T-helper 2 cell treated with Interferon-gamma antibody and Interleukin-4, amounts not matched to agents 5 μg/mL and 100 μg/mL, for 36 hours (primary cell): Measurements from ENCODE around the gene GPR101.
"Not testable (repeated sequence)": the region's sequence is repeated elsewhere in the genome, so short reads cannot be mapped to it uniquely, and the experiment has no call there.

Experiments
- DNase-seq: peaks from one replicate; pipeline ENCODE4 v3.0.0; 2021; ENCODE audit warnings: low spot score
- H3K27ac Mint-ChIP-seq: one replicate; pipeline ENCODE4 v1.8.0; 2021; ENCODE audit warnings: mild to moderate bottlenecking, mixed read lengths
- H3K27me3 Mint-ChIP-seq: one replicate; pipeline ENCODE4 v1.8.0; 2021; ENCODE audit warnings: low read depth, mixed read lengths
- H3K36me3 Mint-ChIP-seq: one replicate; pipeline ENCODE4 v1.8.0; 2021; ENCODE audit warnings: low read depth, mixed read lengths
- H3K4me1 Mint-ChIP-seq: one replicate; pipeline ENCODE4 v1.8.0; 2021; ENCODE audit warnings: low read depth, mixed read lengths
- H3K4me3 Mint-ChIP-seq: one replicate; pipeline ENCODE4 v1.8.0; 2022; ENCODE audit warnings: mild to moderate bottlenecking, moderate library complexity, mixed read lengths
- H3K9me3 Mint-ChIP-seq: one replicate; pipeline ENCODE4 v1.8.0; 2021; ENCODE audit warnings: mixed read lengths

The GPR101 gene

GRCh38 chrX:137040113-137040794 lies 6.5 kb upstream of the GPR101 start:
- H3K27me3 Mint-ChIP-seq, result peaks cover 33% of the 10 kb centered on the region
- H3K4me1 Mint-ChIP-seq, result peaks cover 3% of the 10 kb centered on the region
- no peak for DNase-seq
- H3K27ac Mint-ChIP-seq, result no peak overlapping the region
- no peaks in the 10 kb centered on the region for H3K9me3 Mint-ChIP-seq
- no peaks in the 10 kb centered on the region for H3K36me3 Mint-ChIP-seq
- H3K4me3 Mint-ChIP-seq, result no peak overlapping the region

- peak overlapping the region; percentile 32 for H3K4me3 Mint-ChIP-seq
- H3K27me3 Mint-ChIP-seq, result peaks cover 53% of the 10 kb centered on the region
- no peak for DNase-seq
- no peaks in the 10 kb centered on the region for H3K9me3 Mint-ChIP-seq
- no peaks in the 10 kb centered on the region for H3K36me3 Mint-ChIP-seq
- peaks cover 8% of the 10 kb centered on the region for H3K4me1 Mint-ChIP-seq
- no peak overlapping the region for H3K27ac Mint-ChIP-seq
Observed at GRCh38 chrX:137034508-137034872, 695 bp upstream of the GPR101 start.

- DNase-seq, result no peak
- H3K36me3 Mint-ChIP-seq, result no peaks in the 10 kb centered on the region
- no peak overlapping the region for H3K27ac Mint-ChIP-seq
- peaks cover 59% of the 10 kb centered on the region for H3K27me3 Mint-ChIP-seq
- no peaks in the 10 kb centered on the region for H3K9me3 Mint-ChIP-seq
- H3K4me1 Mint-ChIP-seq, result peaks cover 5% of the 10 kb centered on the region
- no peak overlapping the region for H3K4me3 Mint-ChIP-seq
Observed at GRCh38 chrX:137032841-137033773, 688 bp downstream of the GPR101 start.

DNA sequence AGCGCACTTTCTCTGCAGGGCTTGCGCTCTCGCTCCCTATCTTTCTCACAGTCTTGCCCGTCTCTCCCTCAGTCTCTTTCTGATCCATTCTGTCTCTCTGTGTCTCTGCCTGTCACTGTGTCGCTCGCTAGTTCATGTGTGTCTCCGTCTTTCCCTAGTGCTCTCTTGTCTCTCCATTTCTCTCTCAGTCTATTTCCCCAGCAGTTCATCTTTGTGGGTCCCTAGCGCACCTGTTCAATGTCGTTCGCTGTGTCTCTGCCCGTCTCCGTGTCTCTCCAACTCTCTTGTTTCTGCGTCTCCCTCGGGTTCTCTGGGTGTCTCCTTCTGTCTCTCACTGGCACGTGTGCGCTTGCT lies 1.5 kb downstream of the GPR101 start:
- H3K27me3 Mint-ChIP-seq, result peaks cover 64% of the 10 kb centered on the region
- H3K4me1 Mint-ChIP-seq, result peaks cover 5% of the 10 kb centered on the region
- no peaks in the 10 kb centered on the region for H3K9me3 Mint-ChIP-seq
- no peak for DNase-seq
- H3K4me3 Mint-ChIP-seq, result no peak overlapping the region
- H3K36me3 Mint-ChIP-seq, result no peaks in the 10 kb centered on the region
- no peak overlapping the region for H3K27ac Mint-ChIP-seq

DNA sequence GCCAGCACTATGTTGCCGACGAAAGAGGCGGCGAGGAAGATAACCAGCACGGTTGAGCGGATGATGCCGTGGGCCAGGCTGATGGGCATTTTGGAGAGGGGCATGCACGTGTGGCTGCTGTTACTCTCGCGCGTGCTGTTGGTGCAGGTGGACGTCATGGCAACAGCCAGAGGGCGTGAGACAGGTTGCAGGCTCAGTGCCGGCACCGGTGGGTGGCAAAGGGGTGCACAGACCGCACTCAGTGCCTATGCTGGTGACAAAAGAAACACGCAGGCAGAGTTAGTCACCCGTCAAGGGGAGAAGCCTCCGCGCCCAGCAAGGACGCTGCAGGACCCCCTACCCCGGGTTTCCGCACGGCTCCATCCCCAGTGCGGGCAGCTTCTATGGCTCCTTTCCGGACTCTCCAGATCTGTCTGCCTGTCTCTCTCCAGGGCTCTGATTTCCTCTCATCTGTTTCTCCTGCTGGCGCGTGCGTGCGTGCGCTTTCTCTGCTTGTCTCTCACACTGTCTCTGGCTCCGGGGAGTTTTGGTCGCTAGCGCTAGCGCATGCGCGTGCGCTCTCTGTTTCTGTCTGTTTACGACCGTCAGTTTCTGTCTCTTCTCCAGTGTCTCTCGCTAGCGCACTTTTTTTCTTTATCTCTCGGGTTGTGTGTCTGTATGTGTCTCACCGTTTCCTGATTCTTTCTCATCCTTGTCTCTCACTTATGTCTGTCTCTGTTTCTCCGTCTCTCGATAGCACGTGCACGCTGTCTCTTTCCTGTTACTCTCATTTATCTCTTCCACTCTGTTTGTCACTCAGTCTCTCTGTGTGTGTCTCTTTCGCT lies 2.1 kb downstream of the GPR101 start:
- H3K4me1 Mint-ChIP-seq, result peaks cover 5% of the 10 kb centered on the region
- H3K9me3 Mint-ChIP-seq, result no peaks in the 10 kb centered on the region
- DNase-seq, result peak; percentile 37
- no peak overlapping the region for H3K27ac Mint-ChIP-seq
- no peak overlapping the region for H3K4me3 Mint-ChIP-seq
- H3K27me3 Mint-ChIP-seq, result peaks cover 65% of the 10 kb centered on the region
- no peaks in the 10 kb centered on the region for H3K36me3 Mint-ChIP-seq

GRCh38 chrX:137031039-137031438 lies 2.8 kb downstream of the GPR101 start:
- peaks cover 5% of the 10 kb centered on the region for H3K4me1 Mint-ChIP-seq
- H3K27me3 Mint-ChIP-seq, result peaks cover 65% of the 10 kb centered on the region
- H3K4me3 Mint-ChIP-seq, result no peak overlapping the region
- H3K9me3 Mint-ChIP-seq, result no peaks in the 10 kb centered on the region
- H3K27ac Mint-ChIP-seq, result no peak overlapping the region
- no peak for DNase-seq
- H3K36me3 Mint-ChIP-seq, result no peaks in the 10 kb centered on the region

DNA sequence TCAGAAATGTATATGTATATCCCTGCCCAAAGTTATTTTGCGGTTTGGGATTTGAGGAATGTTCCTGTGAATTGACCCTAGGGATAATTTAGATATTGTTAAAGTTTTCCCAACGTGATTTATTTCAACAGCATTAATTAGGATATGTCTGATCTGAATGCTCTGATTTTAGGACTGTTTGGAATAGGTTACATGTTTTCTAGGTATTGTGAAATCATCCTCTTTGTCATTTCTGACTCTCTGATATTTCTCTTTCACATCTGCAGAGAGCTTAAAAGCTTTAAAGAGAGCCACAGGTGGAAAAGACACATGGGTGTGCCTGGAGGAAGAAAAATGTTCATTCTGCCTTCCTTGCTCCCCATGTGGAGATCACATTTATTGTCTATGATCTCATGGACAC lies 5.1 kb downstream of the GPR101 start:
- H3K27ac Mint-ChIP-seq, result no peak overlapping the region
- H3K27me3 Mint-ChIP-seq, result peaks cover 49% of the 10 kb centered on the region
- no peak for DNase-seq
- H3K9me3 Mint-ChIP-seq, result no peaks in the 10 kb centered on the region
- no peak overlapping the region for H3K4me3 Mint-ChIP-seq
- H3K36me3 Mint-ChIP-seq, result no peaks in the 10 kb centered on the region
- peaks cover 5% of the 10 kb centered on the region for H3K4me1 Mint-ChIP-seq

- H3K36me3 Mint-ChIP-seq, result no peaks in the 10 kb centered on the region
Observed at GRCh38 chrX:137025930-137026329, 7.9 kb downstream of the GPR101 start.

DNA sequence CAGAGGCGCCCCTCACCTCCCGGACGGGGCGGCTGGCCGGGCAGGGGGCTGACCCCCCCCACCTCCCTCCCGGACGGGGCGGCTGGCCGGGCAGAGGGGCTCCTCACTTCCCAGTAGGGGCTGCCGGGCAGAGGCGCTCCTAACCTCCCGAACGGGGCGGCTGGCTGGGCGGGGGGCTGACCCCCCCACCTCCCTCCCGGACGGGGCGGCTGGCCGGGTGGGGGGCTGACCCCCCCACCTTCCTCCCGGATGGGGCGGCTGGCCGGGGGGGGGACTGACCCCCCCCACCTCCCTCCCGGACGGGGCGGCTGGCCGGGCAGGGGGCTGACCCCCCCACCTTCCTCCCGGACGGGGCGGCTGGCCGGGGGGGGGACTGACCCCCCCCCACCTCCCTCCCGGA lies 33.6 kb downstream of the GPR101 start:
- H3K36me3 Mint-ChIP-seq, H3K4me3 Mint-ChIP-seq, H3K4me1 Mint-ChIP-seq, DNase-seq, H3K27me3 Mint-ChIP-seq, H3K27ac Mint-ChIP-seq, H3K9me3 Mint-ChIP-seq: not testable (repeated sequence)

More at GRCh38 chrX:137025930-137026329, 7.9 kb downstream of the GPR101 start:
- H3K27me3 Mint-ChIP-seq, result peaks cover 43% of the 10 kb centered on the region
- no peaks in the 10 kb centered on the region for H3K9me3 Mint-ChIP-seq
- no peak for DNase-seq
- no peaks in the 10 kb centered on the region for H3K4me1 Mint-ChIP-seq
- no peak overlapping the region for H3K4me3 Mint-ChIP-seq
- H3K27ac Mint-ChIP-seq, result no peak overlapping the region

- no peaks in the 10 kb centered on the region for H3K36me3 Mint-ChIP-seq
- no peak overlapping the region for H3K4me3 Mint-ChIP-seq
- no peak overlapping the region for H3K27ac Mint-ChIP-seq
- no peaks in the 10 kb centered on the region for H3K27me3 Mint-ChIP-seq
- no peaks in the 10 kb centered on the region for H3K4me1 Mint-ChIP-seq
- H3K9me3 Mint-ChIP-seq, result no peaks in the 10 kb centered on the region
- DNase-seq, result no peak
Observed at GRCh38 chrX:136999024-136999423, 34.8 kb downstream of the GPR101 start.
